Neuronal stem cell (in vitro differentiated cells): ENCODE results near the gene NDUFA6.

Experiments
- DNase-seq: peaks from one replicate; pipeline ENCODE4 v3.0.0-alpha.2; 2013; ENCODE audit warnings: low spot score
- H2AFZ ChIP-seq: one replicate; pipeline ENCODE4 v1.6.1; 2013; ENCODE audit warnings: mild to moderate bottlenecking, low read length, inconsistent platforms
- H2AK5ac ChIP-seq: 2 replicates; pipeline ENCODE4 v1.6.1; 2013; ENCODE audit warnings: low read depth, mild to moderate bottlenecking, inconsistent platforms, low read length, moderate library complexity, mixed read lengths
- H2BK120ac ChIP-seq: 2 replicates; pipeline ENCODE4 v1.6.1; 2013; ENCODE audit warnings: low read depth, mild to moderate bottlenecking, inconsistent platforms, low read length, moderate library complexity, mixed read lengths
- H2BK12ac ChIP-seq: one replicate; pipeline ENCODE4 v1.6.1; 2013; ENCODE audit warnings: low read length, inconsistent platforms
- H2BK15ac ChIP-seq: 2 replicates; pipeline ENCODE4 v1.6.1; 2013; ENCODE audit warnings: mild to moderate bottlenecking, low read length, inconsistent platforms, mixed read lengths
- H2BK5ac ChIP-seq: one replicate; pipeline ENCODE4 v1.6.1; 2013; ENCODE audit warnings: inconsistent platforms, mild to moderate bottlenecking, low read length, moderate library complexity
- H3K14ac ChIP-seq: one replicate; pipeline ENCODE4 v1.6.1; 2013; ENCODE audit warnings: low read length, inconsistent platforms
- H3K18ac ChIP-seq: 2 replicates; pipeline ENCODE4 v1.6.1; 2013; ENCODE audit warnings: low read length, inconsistent platforms
- H3K23ac ChIP-seq: 2 replicates; pipeline ENCODE4 v1.6.1; 2013; ENCODE audit warnings: low read depth, mild to moderate bottlenecking, mixed read lengths, low read length, inconsistent platforms; ENCODE audit not compliant: poor library complexity
- H3K27ac ChIP-seq: replicated peaks from 3 replicates; pipeline ENCODE4 v1.5.1; 2013; ENCODE audit warnings: low read length, inconsistent platforms
- H3K27me3 ChIP-seq, 3 experiments: 2 replicates each; pipeline ENCODE4 v1.6.1; 2013; ENCODE audit warnings: low read length in 3 of 3, mild to moderate bottlenecking in 2 of 3, inconsistent platforms in 1 of 3, low read depth in 1 of 3, mixed read lengths in 1 of 3, moderate library complexity in 1 of 3; ENCODE audit not compliant: control insufficient read depth in 3 of 3, insufficient read depth in 3 of 3
- H3K36me3 ChIP-seq, 2 donors: replicated peaks in 1 of 2; 2 replicates each; pipeline ENCODE4 v1.6.1; 2013; ENCODE audit warnings: low read length in 2 of 2; ENCODE audit not compliant: control insufficient read depth in 2 of 2, insufficient read depth in 2 of 2
- H3K4ac ChIP-seq: 2 replicates; pipeline ENCODE4 v1.6.1; 2013; ENCODE audit warnings: inconsistent platforms, mild to moderate bottlenecking, low read length, moderate library complexity
- H3K4me1 ChIP-seq, 2 donors: 1 replicate in 1 of 2; 2 replicates in 1 of 2; pipeline ENCODE4 v1.6.1; 2013; ENCODE audit warnings: low read length in 2 of 2, low read depth in 1 of 2; ENCODE audit not compliant: control insufficient read depth in 2 of 2, insufficient read depth in 1 of 2
- H3K4me2 ChIP-seq: one replicate; pipeline ENCODE4 v1.6.1; 2013; ENCODE audit warnings: mild to moderate bottlenecking, low read length, inconsistent platforms; ENCODE audit not compliant: insufficient read depth, poor library complexity, severe bottlenecking
- H3K4me3 ChIP-seq, 2 donors: 2 replicates each; pipeline ENCODE4 v1.5.1; 2013; ENCODE audit warnings: low read length in 2 of 2, mild to moderate bottlenecking in 2 of 2, inconsistent platforms in 1 of 2, moderate library complexity in 1 of 2
- H3K79me1 ChIP-seq: one replicate; pipeline ENCODE4 v1.6.1; 2013; ENCODE audit warnings: low read depth, mild to moderate bottlenecking, inconsistent platforms, low read length, moderate library complexity
- H3K9ac ChIP-seq: one replicate; pipeline ENCODE4 v1.6.1; 2013; ENCODE audit warnings: mild to moderate bottlenecking, low read depth, low read length, inconsistent platforms; ENCODE audit not compliant: poor library complexity
- H3K9me3 ChIP-seq, 2 donors: replicated peaks in 1 of 2; 2 replicates each; pipeline versions ENCODE3 to v1.6.1; 2013; ENCODE audit warnings: low read length in 2 of 2, mild to moderate bottlenecking in 2 of 2, inconsistent platforms in 1 of 2, low read depth in 1 of 2, mixed read lengths in 1 of 2, moderate library complexity in 1 of 2; ENCODE audit not compliant: control insufficient read depth in 2 of 2, insufficient read depth in 1 of 2
- H4K8ac ChIP-seq: one replicate; pipeline ENCODE4 v1.6.1; 2013; ENCODE audit warnings: low read depth, mild to moderate bottlenecking, inconsistent platforms, low read length, moderate library complexity
- H4K91ac ChIP-seq: one replicate; pipeline ENCODE4 v1.6.1; 2013; ENCODE audit warnings: low read length, low read depth, mild to moderate bottlenecking, inconsistent platforms; ENCODE audit not compliant: poor library complexity
- WGBS, 2 donors: extraction: QIAGEN DNeasy Blood & Tissue Kit; methylation state at CpG; one replicate each; pipeline ENCODE4 v1.1.7; 2013; ENCODE audit warnings: missing lambda C conversion rate in 2 of 2, mixed read lengths in 1 of 2; ENCODE audit not compliant: insufficient read length in 2 of 2, insufficient replicate concordance in 1 of 2; ENCODE audit errors: extremely low coverage in 2 of 2; 5-methylcytosine and 5-hydroxymethylcytosine counted together

NDUFA6 gene

GRCh38 chr22:42080287-42080686, 10.3 kb downstream of the NDUFA6 start:
- Histone ChIP-seq H3K27me3 (no peaks in the 10 kb centered on the region), H3K9me3 (peaks cover 0 to 4% of the 10 kb centered on the region in 2 donors), H3K14ac (no peak overlapping the region), H3K9ac (no peak overlapping the region), H3K23ac (no peak overlapping the region), H2AFZ (peak overlapping the region; percentile 94), H3K36me3 (peaks cover 5 to 35% of the 10 kb centered on the region in 2 donors), H3K4me3 (peak overlapping the region; percentile 88 to 92), H2BK15ac (no peak overlapping the region), H3K4me1 (peaks cover 3 to 8% of the 10 kb centered on the region in 2 donors), H3K4me2 (peak overlapping the region; percentile 74), H3K4ac (no peak overlapping the region), H3K79me1 (no peaks in the 10 kb centered on the region), H3K18ac (no peak overlapping the region), H2BK12ac (no peak overlapping the region), H2BK5ac (no peak overlapping the region), H2BK120ac (no peak overlapping the region), H4K91ac (no peak overlapping the region), H3K27ac (no peak overlapping the region), H4K8ac (no peak overlapping the region), H2AK5ac (no peak overlapping the region)
- no CpG with 5 or more reads among the region's 14 CpGs for WGBS, 2 donors
- DNase-seq: no peak

- WGBS, 2 donors: no CpG with 5 or more reads among the region's 71 CpGs
Observed at GRCh38 chr22:42079319-42080251, 11.0 kb downstream of the NDUFA6 start, which contains the start of gene SMDT1. Gene SMDT1 (plus strand): TSS chr22:42079700. CDS start chr22:42079769, 69 bp downstream.

GRCh38 chr22:42078469-42079318, 11.9 kb downstream of the NDUFA6 start:
- no peak overlapping the region for H4K8ac ChIP-seq

More at GRCh38 chr22:42079319-42080251, 11.0 kb downstream of the NDUFA6 start, which contains the start of gene SMDT1:
- H4K8ac ChIP-seq: no peak within 1 kb of the TSS
- no peak within 1 kb of the TSS for H3K14ac ChIP-seq
- H2AFZ ChIP-seq: peak within 1 kb of the TSS; percentile 94
- no peaks in the 10 kb centered on the region for H3K79me1 ChIP-seq
- H3K23ac ChIP-seq: peak within 1 kb of the TSS; percentile 77
- H2BK15ac ChIP-seq: peak within 1 kb of the TSS; percentile 67
- DNase-seq: peak; percentile 96
- H3K27ac ChIP-seq: peak within 1 kb of the TSS; percentile 86
- peaks cover 4 to 28% of the 10 kb centered on the region in 2 donors for H3K36me3 ChIP-seq
- H3K4me2 ChIP-seq: peak within 1 kb of the TSS; percentile 74
- H2AK5ac ChIP-seq: peak within 1 kb of the TSS; percentile 18
- no peaks in the 10 kb centered on the region for H3K27me3 ChIP-seq
- H3K9me3 ChIP-seq: peaks cover 0 to 10% of the 10 kb centered on the region in 2 donors
- peak within 1 kb of the TSS; percentile 85 for H3K9ac ChIP-seq
- H2BK12ac ChIP-seq: no peak within 1 kb of the TSS
- no peak within 1 kb of the TSS for H2BK120ac ChIP-seq
- peak within 1 kb of the TSS; percentile 44 for H2BK5ac ChIP-seq
- H3K4me3 ChIP-seq: peak within 1 kb of the TSS; percentile 88 to 92
- H3K4ac ChIP-seq: no peak within 1 kb of the TSS
- H4K91ac ChIP-seq: peak within 1 kb of the TSS; percentile 83
- peaks cover 3 to 8% of the 10 kb centered on the region in 2 donors for H3K4me1 ChIP-seq
- peak within 1 kb of the TSS; percentile 99 for H3K18ac ChIP-seq

More at GRCh38 chr22:42078469-42079318, 11.9 kb downstream of the NDUFA6 start:
- Histone ChIP-seq H3K9me3 (peaks cover 0 to 10% of the 10 kb centered on the region in 2 donors), H2BK120ac (no peak overlapping the region), H3K4ac (no peak overlapping the region), H3K4me1 (peaks cover 3 to 8% of the 10 kb centered on the region in 2 donors), H2BK5ac (no peak overlapping the region), H2BK15ac (no peak overlapping the region), H2AK5ac (peak overlapping the region; percentile 18), H3K27ac (peak overlapping the region; percentile 37), H2AFZ (peak overlapping the region; percentile 94), H3K79me1 (no peaks in the 10 kb centered on the region), H2BK12ac (no peak overlapping the region), H4K91ac (no peak overlapping the region), H3K4me3 (peak overlapping the region; percentile 88 to 92), H3K4me2 (peak overlapping the region; percentile 45), H3K14ac (no peak overlapping the region), H3K23ac (no peak overlapping the region), H3K36me3 (peaks cover 3 to 21% of the 10 kb centered on the region in 2 donors), H3K27me3 (no peaks in the 10 kb centered on the region), H3K9ac (no peak overlapping the region), H3K18ac (peak overlapping the region; percentile 29)
- DNase-seq: no peak
- no CpG with 5 or more reads among the region's 24 CpGs for WGBS, 2 donors
